DMS 273 treated with DMSO at 0.1 percent for 48 hours (cell line): ENCODE measurements around the gene TPO.
"Not testable (repeated sequence)": the region's sequence is repeated elsewhere in the genome, so short reads cannot be mapped to it uniquely, and the experiment has no call there.

Source experiments
- DNase-seq: peaks from one replicate; lab custom pipeline; 2025; lab: John Stamatoyannopoulos, UW

TPO gene

GRCh38 chr2:1413156-1413710 is at the start of gene TPO:
TPO (plus strand) TSS chr2:1413463; CDS start chr2:1414409, 946 bp downstream.
- DNase-seq = no peak

- DNase-seq = no peak
These were observed 46.6 kb upstream of the TPO start for GRCh38 chr2:1366546-1367134.

- DNase-seq = no peak
These were observed 45.7 kb upstream of the TPO start for GRCh38 chr2:1367601-1368000.

- no peak for DNase-seq
These were observed 43.4 kb upstream of the TPO start for GRCh38 chr2:1369905-1370304.

GRCh38 chr2:1370461-1370860 is 42.8 kb upstream of the TPO start:
- no peak for DNase-seq

GRCh38 chr2:1371082-1371481 is 42.2 kb upstream of the TPO start:
- no peak for DNase-seq

- no peak for DNase-seq
These were observed 39.4 kb upstream of the TPO start for GRCh38 chr2:1373830-1374229.

- DNase-seq = no peak
These were observed 39.0 kb upstream of the TPO start for GRCh38 chr2:1374287-1374686.

- no peak for DNase-seq
These were observed 37.5 kb upstream of the TPO start for GRCh38 chr2:1375794-1376193.

GRCh38 chr2:1377473-1377872 is 35.8 kb upstream of the TPO start:
- no peak for DNase-seq

- no peak for DNase-seq
These were observed 34.7 kb upstream of the TPO start for GRCh38 chr2:1378456-1379150.

- DNase-seq = no peak
These were observed 31.6 kb upstream of the TPO start for GRCh38 chr2:1381644-1382043.

- not testable (repeated sequence) for DNase-seq
These were observed 25.1 kb upstream of the TPO start for GRCh38 chr2:1387954-1388725.

- DNase-seq = not testable (repeated sequence)
These were observed 23.1 kb upstream of the TPO start for GRCh38 chr2:1390118-1390517.

- DNase-seq = no peak
These were observed 19.9 kb upstream of the TPO start for GRCh38 chr2:1393321-1393720.

GRCh38 chr2:1394709-1395408 is 18.4 kb upstream of the TPO start:
- DNase-seq = no peak

- no peak for DNase-seq
These were observed 15.9 kb upstream of the TPO start for GRCh38 chr2:1397350-1397749.

GRCh38 chr2:1398191-1398590 is 15.1 kb upstream of the TPO start:
- no peak for DNase-seq

GRCh38 chr2:1400943-1401735 is 12.1 kb upstream of the TPO start:
- DNase-seq = no peak

GRCh38 chr2:1402064-1402463 is 11.2 kb upstream of the TPO start:
- no peak for DNase-seq

- DNase-seq = no peak
These were observed 9.7 kb upstream of the TPO start for GRCh38 chr2:1403565-1403964.
